ENCODE data around the gene C1orf174.

C1orf174 gene

DNA sequence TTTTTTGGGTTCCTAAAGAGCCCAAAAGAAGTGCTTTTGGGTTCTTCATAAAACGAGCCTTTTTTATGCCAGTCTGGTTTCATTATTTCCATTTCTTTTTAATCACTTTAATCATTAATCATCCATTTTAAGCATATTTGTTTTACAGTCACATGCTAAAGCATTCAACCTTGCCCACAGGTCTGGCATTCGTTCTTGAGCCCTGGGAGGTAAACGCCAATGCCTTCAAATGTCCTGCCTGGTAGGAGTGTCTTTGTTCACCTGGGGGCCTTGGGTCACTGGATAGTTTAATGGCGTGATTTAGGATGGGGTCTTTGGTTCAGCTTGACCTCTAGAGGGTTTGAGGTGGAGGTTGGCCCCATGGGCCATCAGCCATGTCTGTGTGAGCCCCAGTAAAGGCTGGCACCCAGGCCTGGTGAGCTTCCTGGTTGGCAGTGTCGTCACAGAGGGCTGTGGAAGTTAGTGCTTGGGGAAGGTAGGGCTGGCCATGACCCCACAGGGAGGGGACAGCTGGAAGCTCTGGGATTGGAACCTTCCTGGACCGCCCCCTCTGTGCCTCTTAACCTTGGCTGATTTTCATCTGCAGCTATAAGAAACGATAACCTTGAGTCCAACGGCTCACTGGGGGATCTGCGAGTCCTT, 20.2 kb downstream of the C1orf174 start:
- Histone ChIP-seq H3K4me1 (ENCODE audit: low read depth, poor library complexity, severe bottlenecking) (no peaks in the 10 kb centered on the region), H4K20me1 (ENCODE audit: insufficient read depth) (no peaks in the 10 kb centered on the region), H2AFZ (ENCODE audit: low read depth) (no peak overlapping the region), H3K4me2 (no peak overlapping the region), H3K79me2 (ENCODE audit: insufficient read depth, low read depth) (no peaks in the 10 kb centered on the region), H3K4me3 (IDR thresholded peaks at IDR 0.05; ENCODE audit: insufficient read depth, low read depth, low read length) (no peak overlapping the region), H3K27ac (no peak overlapping the region), H3K27me3 (ENCODE audit: insufficient read depth, low read depth) (no peaks in the 10 kb centered on the region), H3K9ac (no peak overlapping the region), H3K36me3 (ENCODE audit: insufficient read depth) (no peaks in the 10 kb centered on the region)
- TF ChIP-seq, protein P1, sequence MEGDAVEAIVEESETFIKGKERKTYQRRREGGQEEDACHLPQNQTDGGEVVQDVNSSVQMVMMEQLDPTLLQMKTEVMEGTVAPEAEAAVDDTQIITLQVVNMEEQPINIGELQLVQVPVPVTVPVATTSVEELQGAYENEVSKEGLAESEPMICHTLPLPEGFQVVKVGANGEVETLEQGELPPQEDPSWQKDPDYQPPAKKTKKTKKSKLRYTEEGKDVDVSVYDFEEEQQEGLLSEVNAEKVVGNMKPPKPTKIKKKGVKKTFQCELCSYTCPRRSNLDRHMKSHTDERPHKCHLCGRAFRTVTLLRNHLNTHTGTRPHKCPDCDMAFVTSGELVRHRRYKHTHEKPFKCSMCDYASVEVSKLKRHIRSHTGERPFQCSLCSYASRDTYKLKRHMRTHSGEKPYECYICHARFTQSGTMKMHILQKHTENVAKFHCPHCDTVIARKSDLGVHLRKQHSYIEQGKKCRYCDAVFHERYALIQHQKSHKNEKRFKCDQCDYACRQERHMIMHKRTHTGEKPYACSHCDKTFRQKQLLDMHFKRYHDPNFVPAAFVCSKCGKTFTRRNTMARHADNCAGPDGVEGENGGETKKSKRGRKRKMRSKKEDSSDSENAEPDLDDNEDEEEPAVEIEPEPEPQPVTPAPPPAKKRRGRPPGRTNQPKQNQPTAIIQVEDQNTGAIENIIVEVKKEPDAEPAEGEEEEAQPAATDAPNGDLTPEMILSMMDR (conservative IDR thresholded peaks at IDR 0.05; ENCODE audit: low read depth, low read length), result no peak

DNA sequence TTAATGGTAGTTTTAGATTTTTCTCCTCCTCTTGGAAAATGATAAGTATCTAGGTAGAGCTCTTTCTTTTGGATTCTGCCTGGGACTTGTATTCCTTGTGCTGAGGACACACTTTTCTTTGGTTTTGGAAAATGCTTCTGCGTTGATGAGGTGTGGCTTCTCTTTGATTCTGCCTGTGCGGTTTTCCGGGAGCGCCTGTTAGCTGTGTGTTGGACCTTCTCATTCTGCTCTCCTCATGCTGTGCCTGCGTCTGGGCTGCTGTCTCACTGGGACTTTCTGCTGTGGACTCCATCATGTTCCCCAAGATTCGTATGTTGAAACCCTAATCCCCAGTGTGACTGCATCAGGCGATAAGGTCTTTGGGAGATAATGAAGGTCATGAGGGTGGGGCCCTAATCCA, 21.0 kb downstream of the C1orf174 start:
- H3K79me2 ChIP-seq (ENCODE audit: insufficient read depth, low read depth), result no peaks in the 10 kb centered on the region

DNA sequence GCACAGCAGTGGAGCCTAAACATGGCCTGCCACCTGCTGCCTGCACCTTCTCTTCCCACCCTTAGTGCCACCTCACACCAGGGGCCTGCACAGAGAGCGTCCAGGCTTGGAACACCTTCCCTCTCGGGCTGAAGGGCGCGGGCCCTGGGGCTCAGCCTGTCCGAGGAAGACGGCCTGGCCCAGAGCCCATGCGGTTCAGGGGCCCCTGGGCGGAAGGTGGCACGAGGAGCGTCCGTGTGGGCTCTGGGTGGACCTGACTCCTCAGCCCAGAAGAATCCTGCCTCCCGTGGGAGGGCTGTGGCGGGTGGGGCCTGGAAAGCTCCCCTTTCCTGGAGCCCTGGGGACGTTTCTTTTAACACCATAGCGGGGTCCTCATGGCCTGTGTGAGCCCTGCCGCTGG, 23.4 kb downstream of the C1orf174 start:
- Histone ChIP-seq H3K4me2 (no peak overlapping the region), H3K27me3 (ENCODE audit: insufficient read depth, low read depth) (no peaks in the 10 kb centered on the region), H3K79me2 (ENCODE audit: insufficient read depth, low read depth) (no peaks in the 10 kb centered on the region), H3K9ac (no peak overlapping the region), H4K20me1 (ENCODE audit: insufficient read depth) (no peaks in the 10 kb centered on the region), H3K4me1 (ENCODE audit: low read depth, poor library complexity, severe bottlenecking) (no peaks in the 10 kb centered on the region), H2AFZ (ENCODE audit: low read depth) (no peak overlapping the region), H3K4me3 (IDR thresholded peaks at IDR 0.05; ENCODE audit: insufficient read depth, low read depth, low read length) (no peak overlapping the region), H3K36me3 (ENCODE audit: insufficient read depth) (no peaks in the 10 kb centered on the region), H3K27ac (no peak overlapping the region)
- TF ChIP-seq, protein P1 (conservative IDR thresholded peaks at IDR 0.05; ENCODE audit: low read depth, low read length), result no peak

More for the DNA sequence above, 21.0 kb downstream of the C1orf174 start:
- H4K20me1 ChIP-seq (ENCODE audit: insufficient read depth), result no peaks in the 10 kb centered on the region
- no peak overlapping the region for H3K9ac ChIP-seq
- no peaks in the 10 kb centered on the region for H3K36me3 ChIP-seq (ENCODE audit: insufficient read depth)
- H3K4me1 ChIP-seq (ENCODE audit: low read depth, poor library complexity, severe bottlenecking), result no peaks in the 10 kb centered on the region
- H3K27me3 ChIP-seq (ENCODE audit: insufficient read depth, low read depth), result no peaks in the 10 kb centered on the region
- no peak overlapping the region for H2AFZ ChIP-seq (ENCODE audit: low read depth)
- TF ChIP-seq, protein P1 (conservative IDR thresholded peaks at IDR 0.05; ENCODE audit: low read depth, low read length), result no peak
- H3K27ac ChIP-seq, result no peak overlapping the region
- H3K4me2 ChIP-seq, result no peak overlapping the region
- no peak overlapping the region for H3K4me3 ChIP-seq (IDR thresholded peaks at IDR 0.05; ENCODE audit: insufficient read depth, low read depth, low read length)

GRCh38 chr1:3874736-3875135, 25.3 kb downstream of the C1orf174 start:
- no peak overlapping the region for H3K4me3 ChIP-seq (IDR thresholded peaks at IDR 0.05; ENCODE audit: insufficient read depth, low read depth, low read length)
- H3K27ac ChIP-seq, result no peak overlapping the region
- H2AFZ ChIP-seq (ENCODE audit: low read depth), result no peak overlapping the region
- no peak overlapping the region for H3K9ac ChIP-seq
- no peaks in the 10 kb centered on the region for H3K79me2 ChIP-seq (ENCODE audit: insufficient read depth, low read depth)
- no peaks in the 10 kb centered on the region for H3K4me1 ChIP-seq (ENCODE audit: low read depth, poor library complexity, severe bottlenecking)
- TF ChIP-seq, protein P1 (conservative IDR thresholded peaks at IDR 0.05; ENCODE audit: low read depth, low read length), result no peak
- H3K4me2 ChIP-seq, result no peak overlapping the region
- H3K36me3 ChIP-seq (ENCODE audit: insufficient read depth), result no peaks in the 10 kb centered on the region
- H3K27me3 ChIP-seq (ENCODE audit: insufficient read depth, low read depth), result no peaks in the 10 kb centered on the region
- H4K20me1 ChIP-seq (ENCODE audit: insufficient read depth), result no peaks in the 10 kb centered on the region

Data from KMS-11 (cell line).